SK-N-SH (cell line): ENCODE data around the gene PFN1. TPM values are rescaled to one million over a fixed set of nuclear protein-coding genes. Genes with fewer than 3 reads are reported as not detected.

Experiments
- CTCF ChIA-PET: fragments of 300-600, 350-600 bp; formaldehyde crosslinking; extraction: SDS; loops from one replicate; lab custom pipeline; 2021; lab: Yijun Ruan, JAX
- POLR2A ChIA-PET: fragments of 350-600 bp; sonication (Branson Sonifier 250); formaldehyde crosslinking; extraction: SDS; loops from one replicate; lab custom pipeline; 2020; ENCODE audit warnings: antibody characterized with exemption, inconsistent platforms; lab: Yijun Ruan, JAX
- DNase-seq: peaks from one replicate; pipeline ENCODE4 v3.0.0; 2012
- H2AFZ ChIP-seq: fragments of 200-600 bp; sonication (generic); 2 replicates; pipeline ENCODE4 v1.8.1; 2016; ENCODE audit warnings: antibody characterized with exemption, mild to moderate bottlenecking, low read depth
- H3F3A ChIP-seq: fragments of 200-600 bp; sonication (generic); replicated peaks from 2 replicates; pipeline ENCODE3; 2016; ENCODE audit warnings: antibody characterized with exemption, mild to moderate bottlenecking; ENCODE audit not compliant: insufficient read depth
- H3K27ac ChIP-seq, 2 experiments: fragments of 200-500 bp in 1 of 2; fragments of 200-600 bp in 1 of 2; sonication (Bioruptor generic) in 1 of 2; sonication (generic), shearing (Covaris generic) in 1 of 2; 2 replicates each; pipeline versions ENCODE4 v1.5.1 to v1.6.1; 2014 to 2016; ENCODE audit warnings: low read depth in 2 of 2, inconsistent platforms in 1 of 2, low read length in 1 of 2, mild to moderate bottlenecking in 1 of 2, mixed read lengths in 1 of 2
- H3K27me3 ChIP-seq: fragments of 200-600 bp; sonication (generic), shearing (Covaris generic); 2 replicates; pipeline ENCODE4 v1.6.1; 2016; ENCODE audit warnings: mixed run types; ENCODE audit not compliant: insufficient read depth
- H3K36me3 ChIP-seq, 2 experiments: fragments of 200-500 bp in 1 of 2; fragments of 200-600 bp in 1 of 2; sonication (Bioruptor generic) in 1 of 2; sonication (generic) in 1 of 2; replicated peaks in 1 of 2; 2 replicates each; pipeline versions ENCODE3 to v1.5.1; 2014 to 2016; ENCODE audit warnings: low read length in 1 of 2, mild to moderate bottlenecking in 1 of 2; ENCODE audit not compliant: insufficient read depth in 2 of 2, control insufficient read depth in 1 of 2
- H3K4me1 ChIP-seq, 2 experiments: fragments of 200-500 bp in 1 of 2; fragments of 200-600 bp in 1 of 2; sonication (Bioruptor generic) in 1 of 2; sonication (generic), shearing (Covaris generic) in 1 of 2; 2 replicates each; pipeline versions ENCODE4 v1.5.1 to v1.6.1; 2014 to 2016; ENCODE audit warnings: low read depth in 1 of 2, low read length in 1 of 2, mixed run types in 1 of 2; ENCODE audit not compliant: insufficient read depth in 2 of 2, control insufficient read depth in 1 of 2
- H3K4me2 ChIP-seq: fragments of 200-600 bp; sonication (generic), shearing (Covaris generic); 2 replicates; pipeline ENCODE4 v1.6.1; 2017; ENCODE audit warnings: mixed run types
- H3K4me3 ChIP-seq, 2 experiments: fragments of 200-500 bp in 1 of 2; fragments of 200-600 bp in 1 of 2; sonication (Bioruptor generic) in 1 of 2; sonication (generic), shearing (Covaris generic) in 1 of 2; 2 replicates each; pipeline versions ENCODE4 v1.5.1 to v1.8.1; 2014 to 2016; ENCODE audit warnings: low read depth in 2 of 2, inconsistent platforms in 1 of 2, low read length in 1 of 2, mild to moderate bottlenecking in 1 of 2, mixed read lengths in 1 of 2, moderate library complexity in 1 of 2
- H3K79me2 ChIP-seq: fragments of 200-600 bp; sonication (generic); 2 replicates; pipeline ENCODE4 v1.8.1; 2017; ENCODE audit warnings: mild to moderate bottlenecking; ENCODE audit not compliant: insufficient read depth
- H3K9ac ChIP-seq: fragments of 200-600 bp; sonication (generic); 2 replicates; pipeline ENCODE4 v1.6.1; 2017; ENCODE audit warnings: mixed run types
- H3K9me2 ChIP-seq: fragments of 200-600 bp; sonication (generic); 2 replicates; pipeline ENCODE4 v1.6.1; 2017; ENCODE audit warnings: mixed run types
- H3K9me3 ChIP-seq: fragments of 200-600 bp; sonication (generic); 2 replicates; pipeline ENCODE4 v1.6.1; 2017; ENCODE audit warnings: mixed run types, mild to moderate bottlenecking, moderate library complexity
- H4K20me1 ChIP-seq: fragments of 200-600 bp; sonication (generic); 2 replicates; pipeline ENCODE4 v1.6.1; 2017; ENCODE audit warnings: mild to moderate bottlenecking, mixed run types; ENCODE audit not compliant: insufficient read depth
- FOSL2 ChIP-seq: IDR thresholded peaks from 2 replicates; pipeline ENCODE4 v1.4.0; 2012; ENCODE audit warnings: low read depth, mild to moderate bottlenecking, moderate library complexity, borderline replicate concordance
- MAX ChIP-seq: IDR thresholded peaks from 2 replicates; pipeline ENCODE4 v1.4.0; 2012; ENCODE audit warnings: low read depth
- MEF2A ChIP-seq: IDR thresholded peaks from 2 replicates; pipeline ENCODE4 v1.4.0; 2012; ENCODE audit warnings: low read depth, borderline replicate concordance
- RAD21 ChIP-seq: IDR thresholded peaks from 2 replicates; pipeline ENCODE4 v1.6.1; 2012; ENCODE audit warnings: mild to moderate bottlenecking, low read length
- RFX5 ChIP-seq: IDR thresholded peaks from 2 replicates; pipeline ENCODE4 v1.6.1; 2012; ENCODE audit warnings: mild to moderate bottlenecking, improper control_type of control experiment, low read length
- TCF12 ChIP-seq: IDR thresholded peaks from 2 replicates; pipeline ENCODE4 v1.4.0; 2012
- TEAD4 ChIP-seq: IDR thresholded peaks from 2 replicates; pipeline ENCODE4 v1.4.0; 2012; ENCODE audit warnings: mild to moderate bottlenecking, borderline replicate concordance; ENCODE audit not compliant: insufficient read depth
- USF1 ChIP-seq: IDR thresholded peaks from 2 replicates; pipeline ENCODE4 v1.4.0; 2012; ENCODE audit warnings: low read depth, borderline replicate concordance
- USF2 ChIP-seq: fragments of 150-350 bp; IDR thresholded peaks from 2 replicates; pipeline ENCODE4 v1.6.1; 2017; ENCODE audit warnings: antibody characterized with exemption, low read length, low read depth, borderline replicate concordance
- YY1 ChIP-seq: IDR thresholded peaks from 2 replicates; pipeline ENCODE4 v1.4.0; 2012; ENCODE audit warnings: low read depth, mild to moderate bottlenecking
- WGBS: methylation state at CpG from one replicate; pipeline ENCODE4 v1.1.6; 2017; ENCODE audit warnings: low lambda C conversion rate; 5-methylcytosine and 5-hydroxymethylcytosine counted together
- polyA plus RNA-seq, 3 experiments: library from polyadenylated mRNA; depleted of rRNA; stranded (reverse); fragments of >200 nt; gene quantifications; 2 replicates each; pipeline ENCODE4 v1.2.3, GENCODE V29; 2012

Gene PFN1
- polyA plus RNA-seq, 1 of the 3 experiments (the other 2 are of a cell fraction): 2,484 TPM

- H4K20me1 ChIP-seq: no peaks in the 10 kb centered on the region
- peaks cover 15% of the 10 kb centered on the region for H3F3A ChIP-seq
- ChIA-PET CTCF (interaction anchor here (1.1 to 2.1 kb wide), 3 partner anchors 10 to 53 kb away, joined by 3 to 7 read pairs (median 3); partner anchors contain the start of genes CAMTA2 and CHRNE), POLR2A (interaction anchor here (1.3 kb wide), 1 partner anchor 11 kb away, joined by 5 read pairs; the partner anchor contains the start of gene SPAG7)
- peaks cover 12% of the 10 kb centered on the region for H3K79me2 ChIP-seq
- no peak overlapping the region for H3K9ac ChIP-seq
- H3K9me3 ChIP-seq: no peaks in the 10 kb centered on the region
- no peak overlapping the region for H3K4me3 ChIP-seq
- no peak for DNase-seq
- no peak for TF ChIP-seq FOSL2
- TF ChIP-seq TEAD4: no peak
- no peak for TF ChIP-seq RAD21
- TF ChIP-seq YY1: no peak
- TF ChIP-seq TCF12: no peak
- TF ChIP-seq USF2: no peak
- no peak for TF ChIP-seq MEF2A
- H3K4me1 ChIP-seq: peaks cover 8 to 16% of the 10 kb centered on the region in 2 experiments; a peak in 3 of 4 replicates
- no peak overlapping the region for H2AFZ ChIP-seq
- H3K9me2 ChIP-seq: no peaks in the 10 kb centered on the region
- WGBS: 92% methylated on average over 9 of the region's 10 CpGs
- H3K36me3 ChIP-seq: peaks cover 4% of the 10 kb centered on the region in 2 experiments
- H3K27me3 ChIP-seq: no peaks in the 10 kb centered on the region
- no peak overlapping the region for H3K27ac ChIP-seq
- H3K4me2 ChIP-seq: no peak overlapping the region
Observed at GRCh38 chr17:4956493-4957061, 8.2 kb upstream of the PFN1 start.

- H3K27ac ChIP-seq: no peak overlapping the region
- H3F3A ChIP-seq: peaks cover 27% of the 10 kb centered on the region
- H2AFZ ChIP-seq: no peak overlapping the region
- WGBS: 97% methylated on average over 7 of the region's 8 CpGs
- H3K79me2 ChIP-seq: peaks cover 25% of the 10 kb centered on the region
- H3K4me1 ChIP-seq: peaks cover 20 to 30% of the 10 kb centered on the region in 2 experiments; a peak in 3 of 4 replicates
- POLR2A ChIA-PET: interaction anchor here (6.7 kb wide), 1 partner anchor 12 kb away, joined by 56 read pairs; the partner anchor contains the start of gene SPAG7
- no peaks in the 10 kb centered on the region for H4K20me1 ChIP-seq
- no peaks in the 10 kb centered on the region for H3K9me3 ChIP-seq
- H3K27me3 ChIP-seq: no peaks in the 10 kb centered on the region
- H3K36me3 ChIP-seq: peaks cover 3 to 4% of the 10 kb centered on the region in 2 experiments
- no peaks in the 10 kb centered on the region for H3K9me2 ChIP-seq
- CTCF ChIA-PET: interaction anchor here (1.0 to 2.1 kb wide), 4 partner anchors 15 to 107 kb away, joined by 3 to 7 read pairs (median 4); partner anchors contain the start of genes CAMTA2 and RNF167
- H3K4me3 ChIP-seq: no peak overlapping the region
- no peak overlapping the region for H3K9ac ChIP-seq
- TF ChIP-seq USF1 (no peak), RFX5 (no peak), MAX (no peak)
- DNase-seq: no peak
- H3K4me2 ChIP-seq: no peak overlapping the region
Observed at GRCh38 chr17:4955091-4955490, 6.8 kb upstream of the PFN1 start.
